ENCODE measurements around the gene HIVEP2.

HIVEP2 gene

DNA sequence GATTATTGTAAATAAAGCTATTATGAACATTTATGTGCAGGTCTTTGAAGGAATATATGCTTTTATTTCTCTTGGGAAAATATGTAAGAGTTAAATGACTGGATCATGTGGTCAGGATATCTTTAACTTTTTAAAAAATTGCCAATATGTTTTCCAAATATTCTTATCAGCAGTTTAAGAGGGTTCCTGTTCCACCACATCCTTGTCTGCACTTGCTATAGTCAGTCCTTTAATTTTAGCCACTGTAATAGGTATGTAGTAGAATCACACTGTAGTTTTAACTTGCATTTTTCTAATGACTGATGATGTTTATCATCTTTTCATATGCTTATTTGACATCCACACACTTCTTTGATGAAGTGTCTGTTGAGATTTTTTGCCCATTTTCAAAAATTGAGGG is 23.6 kb upstream of the HIVEP2 start:
- Histone ChIP-seq H3K4me3 (replicated peaks; ENCODE audit: insufficient read depth, low read length) (no peak overlapping the region), H3K27ac (replicated peaks) (no peak overlapping the region), H3K27me3 (ENCODE audit: insufficient read depth, poor library complexity, severe bottlenecking) (no peaks in the 10 kb centered on the region)
- DNase-seq (ENCODE audit: low read depth in 1 of 2, low spot score in 1 of 2), result no peak
- no peak for TF ChIP-seq POLR2AphosphoS5 (IDR thresholded peaks at IDR 0.05; ENCODE audit: low read depth)

DNA sequence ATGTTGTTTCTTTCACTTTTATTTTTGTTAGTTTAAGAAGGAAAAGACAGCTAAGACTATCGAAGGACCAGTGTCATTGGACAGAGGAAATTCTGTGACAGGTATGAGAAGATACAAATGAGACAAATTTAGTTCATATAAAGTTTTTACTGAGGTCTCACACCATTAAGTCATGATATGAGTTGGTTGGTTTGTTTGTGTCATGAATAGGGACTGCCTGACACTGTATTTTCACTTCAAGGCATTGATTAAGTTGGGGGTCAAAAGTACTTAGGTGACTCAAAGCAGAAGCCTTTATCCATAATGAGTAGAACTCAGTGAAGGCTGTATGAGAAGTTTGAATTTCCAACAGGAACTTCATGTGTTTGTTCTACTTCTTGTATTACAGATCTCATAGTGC is 21.3 kb upstream of the HIVEP2 start:
- TF ChIP-seq, protein P1, sequence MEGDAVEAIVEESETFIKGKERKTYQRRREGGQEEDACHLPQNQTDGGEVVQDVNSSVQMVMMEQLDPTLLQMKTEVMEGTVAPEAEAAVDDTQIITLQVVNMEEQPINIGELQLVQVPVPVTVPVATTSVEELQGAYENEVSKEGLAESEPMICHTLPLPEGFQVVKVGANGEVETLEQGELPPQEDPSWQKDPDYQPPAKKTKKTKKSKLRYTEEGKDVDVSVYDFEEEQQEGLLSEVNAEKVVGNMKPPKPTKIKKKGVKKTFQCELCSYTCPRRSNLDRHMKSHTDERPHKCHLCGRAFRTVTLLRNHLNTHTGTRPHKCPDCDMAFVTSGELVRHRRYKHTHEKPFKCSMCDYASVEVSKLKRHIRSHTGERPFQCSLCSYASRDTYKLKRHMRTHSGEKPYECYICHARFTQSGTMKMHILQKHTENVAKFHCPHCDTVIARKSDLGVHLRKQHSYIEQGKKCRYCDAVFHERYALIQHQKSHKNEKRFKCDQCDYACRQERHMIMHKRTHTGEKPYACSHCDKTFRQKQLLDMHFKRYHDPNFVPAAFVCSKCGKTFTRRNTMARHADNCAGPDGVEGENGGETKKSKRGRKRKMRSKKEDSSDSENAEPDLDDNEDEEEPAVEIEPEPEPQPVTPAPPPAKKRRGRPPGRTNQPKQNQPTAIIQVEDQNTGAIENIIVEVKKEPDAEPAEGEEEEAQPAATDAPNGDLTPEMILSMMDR (IDR thresholded peaks at IDR 0.05; ENCODE audit: insufficient read depth, low read length), result no peak
- Histone ChIP-seq H3K27ac (replicated peaks) (no peak overlapping the region), H3K4me3 (replicated peaks; ENCODE audit: insufficient read depth, low read length) (no peak overlapping the region), H3K27me3 (ENCODE audit: insufficient read depth, poor library complexity, severe bottlenecking) (no peaks in the 10 kb centered on the region)
- DNase-seq (ENCODE audit: low read depth in 1 of 2, low spot score in 1 of 2), result no peak

DNA sequence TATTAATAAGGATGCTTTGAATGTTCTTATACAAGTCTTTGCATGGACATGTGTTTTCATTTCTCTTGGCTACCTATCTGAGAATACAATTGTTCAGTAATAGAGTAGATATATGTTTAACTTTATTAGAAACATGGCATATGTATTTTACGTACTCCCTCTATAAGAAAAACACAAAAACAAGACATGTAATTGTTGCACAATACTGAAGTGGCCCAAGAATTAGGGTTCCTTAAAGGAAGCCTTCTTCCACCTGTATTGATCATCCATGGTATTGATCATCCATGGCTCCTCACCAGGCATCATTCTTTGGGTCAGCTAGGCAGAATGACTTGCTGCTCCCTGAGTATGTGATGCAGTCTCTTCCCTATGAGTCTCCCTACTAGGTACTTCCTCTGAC is 20.2 kb upstream of the HIVEP2 start:
- H3K27me3 ChIP-seq (ENCODE audit: insufficient read depth, poor library complexity, severe bottlenecking), result no peaks in the 10 kb centered on the region
- TF ChIP-seq, protein P1 (IDR thresholded peaks at IDR 0.05; ENCODE audit: insufficient read depth, low read length), result no peak
- TF ChIP-seq SPI1 (IDR thresholded peaks at IDR 0.05; ENCODE audit: borderline replicate concordance, low read depth) (no peak), POLR2AphosphoS5 (IDR thresholded peaks at IDR 0.05; ENCODE audit: low read depth) (no peak), GABPA (IDR thresholded peaks at IDR 0.05; ENCODE audit: low read depth) (no peak)
- TF ChIP-seq, protein P2, sequence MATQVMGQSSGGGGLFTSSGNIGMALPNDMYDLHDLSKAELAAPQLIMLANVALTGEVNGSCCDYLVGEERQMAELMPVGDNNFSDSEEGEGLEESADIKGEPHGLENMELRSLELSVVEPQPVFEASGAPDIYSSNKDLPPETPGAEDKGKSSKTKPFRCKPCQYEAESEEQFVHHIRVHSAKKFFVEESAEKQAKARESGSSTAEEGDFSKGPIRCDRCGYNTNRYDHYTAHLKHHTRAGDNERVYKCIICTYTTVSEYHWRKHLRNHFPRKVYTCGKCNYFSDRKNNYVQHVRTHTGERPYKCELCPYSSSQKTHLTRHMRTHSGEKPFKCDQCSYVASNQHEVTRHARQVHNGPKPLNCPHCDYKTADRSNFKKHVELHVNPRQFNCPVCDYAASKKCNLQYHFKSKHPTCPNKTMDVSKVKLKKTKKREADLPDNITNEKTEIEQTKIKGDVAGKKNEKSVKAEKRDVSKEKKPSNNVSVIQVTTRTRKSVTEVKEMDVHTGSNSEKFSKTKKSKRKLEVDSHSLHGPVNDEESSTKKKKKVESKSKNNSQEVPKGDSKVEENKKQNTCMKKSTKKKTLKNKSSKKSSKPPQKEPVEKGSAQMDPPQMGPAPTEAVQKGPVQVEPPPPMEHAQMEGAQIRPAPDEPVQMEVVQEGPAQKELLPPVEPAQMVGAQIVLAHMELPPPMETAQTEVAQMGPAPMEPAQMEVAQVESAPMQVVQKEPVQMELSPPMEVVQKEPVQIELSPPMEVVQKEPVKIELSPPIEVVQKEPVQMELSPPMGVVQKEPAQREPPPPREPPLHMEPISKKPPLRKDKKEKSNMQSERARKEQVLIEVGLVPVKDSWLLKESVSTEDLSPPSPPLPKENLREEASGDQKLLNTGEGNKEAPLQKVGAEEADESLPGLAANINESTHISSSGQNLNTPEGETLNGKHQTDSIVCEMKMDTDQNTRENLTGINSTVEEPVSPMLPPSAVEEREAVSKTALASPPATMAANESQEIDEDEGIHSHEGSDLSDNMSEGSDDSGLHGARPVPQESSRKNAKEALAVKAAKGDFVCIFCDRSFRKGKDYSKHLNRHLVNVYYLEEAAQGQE (IDR thresholded peaks at IDR 0.05; ENCODE audit: insufficient replicate concordance, low read depth), result no peak
- H3K27ac ChIP-seq (replicated peaks), result no peak overlapping the region
- DNase-seq (ENCODE audit: low read depth in 1 of 2, low spot score in 1 of 2), result no peak
- no peak overlapping the region for H3K4me3 ChIP-seq (replicated peaks; ENCODE audit: insufficient read depth, low read length)

DNA sequence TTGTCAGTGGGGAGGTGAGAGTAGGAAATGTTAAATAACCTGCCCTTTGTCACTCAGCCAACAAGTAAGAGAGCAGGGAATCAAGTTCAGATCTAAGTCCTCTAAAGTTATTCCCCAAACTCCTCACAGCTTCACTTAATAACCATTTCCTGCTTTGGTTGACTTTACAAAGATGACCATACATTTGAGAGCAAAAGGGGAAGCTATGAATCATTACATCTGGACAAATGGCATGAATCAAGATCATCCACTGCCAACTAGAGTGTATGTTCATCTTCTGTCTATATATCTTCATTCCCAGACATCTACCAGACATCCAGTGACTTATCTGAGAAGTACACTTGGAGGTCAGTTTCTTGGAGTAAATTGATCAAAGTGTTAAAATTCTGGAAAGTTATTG is 15.1 kb upstream of the HIVEP2 start:
- H3K27ac ChIP-seq (replicated peaks), result no peak overlapping the region
- no peak for DNase-seq (ENCODE audit: low read depth in 1 of 2, low spot score in 1 of 2)
- TF ChIP-seq, protein P2 (IDR thresholded peaks at IDR 0.05; ENCODE audit: insufficient replicate concordance, low read depth), result no peak
- TF ChIP-seq GABPA (IDR thresholded peaks at IDR 0.05; ENCODE audit: low read depth), result no peak
- no peak for TF ChIP-seq SPI1 (IDR thresholded peaks at IDR 0.05; ENCODE audit: borderline replicate concordance, low read depth)
- no peak for TF ChIP-seq POLR2AphosphoS5 (IDR thresholded peaks at IDR 0.05; ENCODE audit: low read depth)
- TF ChIP-seq, protein P1 (IDR thresholded peaks at IDR 0.05; ENCODE audit: insufficient read depth, low read length), result no peak
- H3K4me3 ChIP-seq (replicated peaks; ENCODE audit: insufficient read depth, low read length), result no peak overlapping the region
- H3K27me3 ChIP-seq (ENCODE audit: insufficient read depth, poor library complexity, severe bottlenecking), result no peaks in the 10 kb centered on the region

Measured in HL-60 (cell line).